WTC11 (cell line): ENCODE measurements around the gene PLXND1.

Experiments used
- KAT7 ChIP-seq: sonication (generic); formaldehyde crosslinking; IDR thresholded peaks from 2 replicates; pipeline ENCODE4 v1.8.1; 2023; ENCODE audit warnings: missing genetic modification reagents, mild to moderate bottlenecking, borderline replicate concordance
- SMAD4 ChIP-seq: sonication (generic); formaldehyde crosslinking; IDR thresholded peaks from 2 replicates; pipeline ENCODE4 v1.8.0; 2022; ENCODE audit warnings: mild to moderate bottlenecking, missing genetic modification reagents
- ZNF138 ChIP-seq: sonication (generic); formaldehyde crosslinking; conservative IDR thresholded peaks from 2 replicates; pipeline ENCODE4 v1.8.1; 2022; ENCODE audit warnings: mild to moderate bottlenecking, moderate library complexity, missing genetic modification reagents
- ZNF263 ChIP-seq: sonication (generic); formaldehyde crosslinking; IDR thresholded peaks from 2 replicates; pipeline ENCODE4 v1.8.1; 2022; ENCODE audit warnings: low read depth, mild to moderate bottlenecking, moderate library complexity, missing genetic modification reagents
- TF ChIP-seq, protein P1 (sequence below): fragments of 200-600 bp; IDR thresholded peaks from 2 replicates; pipeline ENCODE4 v1.8.0; 2022; ENCODE audit warnings: antibody characterized with exemption
- TF ChIP-seq, protein P2 (sequence below): fragments of 250-450 bp; sonication (Bioruptor Pico); IDR thresholded peaks from 2 replicates; pipeline ENCODE4 v2.1.2; 2022; ENCODE audit warnings: mild to moderate bottlenecking, moderate library complexity
- TF ChIP-seq, protein P3 (sequence below): fragments of 250-450 bp; sonication (Bioruptor Pico); IDR thresholded peaks from 2 replicates; pipeline ENCODE4 v1.8.0; 2021; ENCODE audit warnings: mild to moderate bottlenecking
- TF ChIP-seq, protein P4 (sequence below): sonication (generic); formaldehyde crosslinking; conservative IDR thresholded peaks from 2 replicates; pipeline ENCODE4 v1.8.1; 2022; ENCODE audit warnings: mild to moderate bottlenecking, missing genetic modification reagents
- TF ChIP-seq, protein P5 (sequence below): sonication (generic); formaldehyde crosslinking; IDR thresholded peaks from 2 replicates; pipeline ENCODE4 v1.8.1; 2022; ENCODE audit warnings: low read depth, missing genetic modification reagents, borderline replicate concordance

DNA sequence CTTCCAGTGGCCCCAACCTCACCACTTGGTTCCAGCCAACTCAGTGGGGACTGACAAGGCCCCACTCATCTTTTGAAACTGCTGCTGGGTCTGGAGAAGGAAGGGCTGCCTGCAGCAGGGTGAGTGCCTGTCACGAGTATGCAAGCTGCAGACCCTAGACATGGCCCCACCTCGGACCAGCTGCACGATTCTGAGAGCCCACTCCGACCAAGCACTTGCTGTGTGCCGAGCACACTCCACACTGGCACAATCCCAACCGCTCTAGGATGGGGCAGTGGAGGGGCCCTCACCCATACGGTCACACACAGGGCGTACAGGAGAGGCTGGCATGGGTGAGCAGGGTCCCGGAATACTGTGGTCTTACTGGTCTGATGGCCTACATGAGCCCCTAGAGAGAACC is 8.0 kb upstream of the PLXND1 start:
- TF ChIP-seq, protein P1, sequence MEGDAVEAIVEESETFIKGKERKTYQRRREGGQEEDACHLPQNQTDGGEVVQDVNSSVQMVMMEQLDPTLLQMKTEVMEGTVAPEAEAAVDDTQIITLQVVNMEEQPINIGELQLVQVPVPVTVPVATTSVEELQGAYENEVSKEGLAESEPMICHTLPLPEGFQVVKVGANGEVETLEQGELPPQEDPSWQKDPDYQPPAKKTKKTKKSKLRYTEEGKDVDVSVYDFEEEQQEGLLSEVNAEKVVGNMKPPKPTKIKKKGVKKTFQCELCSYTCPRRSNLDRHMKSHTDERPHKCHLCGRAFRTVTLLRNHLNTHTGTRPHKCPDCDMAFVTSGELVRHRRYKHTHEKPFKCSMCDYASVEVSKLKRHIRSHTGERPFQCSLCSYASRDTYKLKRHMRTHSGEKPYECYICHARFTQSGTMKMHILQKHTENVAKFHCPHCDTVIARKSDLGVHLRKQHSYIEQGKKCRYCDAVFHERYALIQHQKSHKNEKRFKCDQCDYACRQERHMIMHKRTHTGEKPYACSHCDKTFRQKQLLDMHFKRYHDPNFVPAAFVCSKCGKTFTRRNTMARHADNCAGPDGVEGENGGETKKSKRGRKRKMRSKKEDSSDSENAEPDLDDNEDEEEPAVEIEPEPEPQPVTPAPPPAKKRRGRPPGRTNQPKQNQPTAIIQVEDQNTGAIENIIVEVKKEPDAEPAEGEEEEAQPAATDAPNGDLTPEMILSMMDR = no peak
- TF ChIP-seq ZNF138 (CRISPR knock-in tag) (no peak), KAT7 (CRISPR knock-in tag) (no peak), ZNF263 (CRISPR knock-in tag) (no peak), SMAD4 (CRISPR knock-in tag) (no peak)
- TF ChIP-seq, protein P2, sequence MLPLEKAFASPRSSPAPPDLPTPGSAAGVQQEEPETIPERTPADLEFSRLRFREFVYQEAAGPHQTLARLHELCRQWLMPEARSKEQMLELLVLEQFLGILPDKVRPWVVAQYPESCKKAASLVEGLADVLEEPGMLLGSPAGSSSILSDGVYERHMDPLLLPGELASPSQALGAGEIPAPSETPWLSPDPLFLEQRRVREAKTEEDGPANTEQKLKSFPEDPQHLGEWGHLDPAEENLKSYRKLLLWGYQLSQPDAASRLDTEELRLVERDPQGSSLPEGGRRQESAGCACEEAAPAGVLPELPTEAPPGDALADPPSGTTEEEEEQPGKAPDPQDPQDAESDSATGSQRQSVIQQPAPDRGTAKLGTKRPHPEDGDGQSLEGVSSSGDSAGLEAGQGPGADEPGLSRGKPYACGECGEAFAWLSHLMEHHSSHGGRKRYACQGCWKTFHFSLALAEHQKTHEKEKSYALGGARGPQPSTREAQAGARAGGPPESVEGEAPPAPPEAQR (CRISPR knock-in tag) = no peak
- TF ChIP-seq, protein P3, sequence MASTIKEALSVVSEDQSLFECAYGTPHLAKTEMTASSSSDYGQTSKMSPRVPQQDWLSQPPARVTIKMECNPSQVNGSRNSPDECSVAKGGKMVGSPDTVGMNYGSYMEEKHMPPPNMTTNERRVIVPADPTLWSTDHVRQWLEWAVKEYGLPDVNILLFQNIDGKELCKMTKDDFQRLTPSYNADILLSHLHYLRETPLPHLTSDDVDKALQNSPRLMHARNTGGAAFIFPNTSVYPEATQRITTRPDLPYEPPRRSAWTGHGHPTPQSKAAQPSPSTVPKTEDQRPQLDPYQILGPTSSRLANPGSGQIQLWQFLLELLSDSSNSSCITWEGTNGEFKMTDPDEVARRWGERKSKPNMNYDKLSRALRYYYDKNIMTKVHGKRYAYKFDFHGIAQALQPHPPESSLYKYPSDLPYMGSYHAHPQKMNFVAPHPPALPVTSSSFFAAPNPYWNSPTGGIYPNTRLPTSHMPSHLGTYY = no peak
- TF ChIP-seq, protein P4, sequence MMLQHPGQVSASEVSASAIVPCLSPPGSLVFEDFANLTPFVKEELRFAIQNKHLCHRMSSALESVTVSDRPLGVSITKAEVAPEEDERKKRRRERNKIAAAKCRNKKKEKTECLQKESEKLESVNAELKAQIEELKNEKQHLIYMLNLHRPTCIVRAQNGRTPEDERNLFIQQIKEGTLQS (CRISPR knock-in tag) = no peak
- TF ChIP-seq, protein P5, sequence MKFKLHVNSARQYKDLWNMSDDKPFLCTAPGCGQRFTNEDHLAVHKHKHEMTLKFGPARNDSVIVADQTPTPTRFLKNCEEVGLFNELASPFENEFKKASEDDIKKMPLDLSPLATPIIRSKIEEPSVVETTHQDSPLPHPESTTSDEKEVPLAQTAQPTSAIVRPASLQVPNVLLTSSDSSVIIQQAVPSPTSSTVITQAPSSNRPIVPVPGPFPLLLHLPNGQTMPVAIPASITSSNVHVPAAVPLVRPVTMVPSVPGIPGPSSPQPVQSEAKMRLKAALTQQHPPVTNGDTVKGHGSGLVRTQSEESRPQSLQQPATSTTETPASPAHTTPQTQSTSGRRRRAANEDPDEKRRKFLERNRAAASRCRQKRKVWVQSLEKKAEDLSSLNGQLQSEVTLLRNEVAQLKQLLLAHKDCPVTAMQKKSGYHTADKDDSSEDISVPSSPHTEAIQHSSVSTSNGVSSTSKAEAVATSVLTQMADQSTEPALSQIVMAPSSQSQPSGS (CRISPR knock-in tag) = no peak
